ENCODE measurements around the gene IL22RA1. TPM values are rescaled to one million over a fixed set of nuclear protein-coding genes. Genes with fewer than 3 reads are reported as not detected.

The IL22RA1 gene
- total RNA-seq, 1 donor from 2014 or later: not detected

DNA sequence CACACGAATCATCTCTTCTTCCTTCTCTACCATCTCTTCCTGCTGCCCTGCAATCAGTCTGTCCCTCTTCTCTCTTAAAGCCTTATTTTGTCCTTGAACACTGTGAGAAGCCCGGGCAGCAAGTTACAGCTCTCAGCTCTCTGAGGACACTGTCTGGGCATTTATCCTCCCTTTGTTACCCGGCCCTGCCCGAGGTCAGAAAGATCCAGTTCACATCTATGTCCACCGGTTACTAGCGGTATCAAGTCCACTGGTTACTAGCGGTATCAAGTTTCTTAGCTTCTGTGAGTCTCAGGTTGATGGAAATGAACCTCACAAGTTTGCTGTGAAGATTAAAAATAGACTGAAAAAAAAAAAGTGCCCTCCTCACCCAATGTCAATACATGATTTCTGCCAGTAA, 25.3 kb upstream of the IL22RA1 start:
- DNase-seq (ENCODE audit: low read depth in 2 of 2): no peak

DNA sequence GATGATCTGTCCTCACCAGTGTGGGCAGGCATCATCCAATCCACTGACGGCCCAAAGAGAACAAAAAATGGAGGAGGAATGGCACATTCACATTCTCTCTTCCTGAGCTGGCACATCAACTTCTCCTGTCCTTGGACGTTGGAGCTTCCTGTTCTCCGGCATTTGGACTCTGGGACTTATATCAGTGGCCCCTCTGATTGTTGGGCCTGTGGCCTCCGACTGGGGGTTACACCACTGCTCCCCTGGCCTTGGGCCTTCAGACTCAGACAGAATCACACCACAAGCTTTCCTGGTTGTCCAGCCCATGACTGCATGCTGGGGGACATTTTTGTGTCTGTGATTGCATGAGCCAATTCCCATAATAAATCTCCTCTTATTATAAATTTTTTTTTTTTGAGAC, 24.1 kb upstream of the IL22RA1 start:
- DNase-seq (ENCODE audit: low read depth in 2 of 2): no peak

DNA sequence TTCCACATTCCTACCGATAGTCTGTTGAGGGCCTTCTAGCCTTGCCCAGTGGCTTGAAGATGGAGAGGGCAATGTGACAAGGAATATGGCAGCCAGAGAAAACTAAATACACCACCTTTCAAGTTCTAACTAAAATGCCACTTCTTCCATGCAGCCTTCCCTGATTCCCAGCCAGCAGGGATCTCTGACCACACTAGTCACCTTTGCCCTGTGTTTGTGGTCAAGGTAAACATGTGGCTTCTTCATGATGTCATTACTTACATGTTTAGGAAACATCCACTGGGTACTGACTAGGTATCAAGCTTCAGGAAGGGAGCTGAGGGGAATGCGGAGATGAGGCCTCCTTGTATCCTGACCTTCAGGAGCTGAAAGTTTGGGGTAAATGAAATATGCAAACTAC, 22.6 kb upstream of the IL22RA1 start:
- DNase-seq (ENCODE audit: low read depth in 2 of 2): no peak

DNA sequence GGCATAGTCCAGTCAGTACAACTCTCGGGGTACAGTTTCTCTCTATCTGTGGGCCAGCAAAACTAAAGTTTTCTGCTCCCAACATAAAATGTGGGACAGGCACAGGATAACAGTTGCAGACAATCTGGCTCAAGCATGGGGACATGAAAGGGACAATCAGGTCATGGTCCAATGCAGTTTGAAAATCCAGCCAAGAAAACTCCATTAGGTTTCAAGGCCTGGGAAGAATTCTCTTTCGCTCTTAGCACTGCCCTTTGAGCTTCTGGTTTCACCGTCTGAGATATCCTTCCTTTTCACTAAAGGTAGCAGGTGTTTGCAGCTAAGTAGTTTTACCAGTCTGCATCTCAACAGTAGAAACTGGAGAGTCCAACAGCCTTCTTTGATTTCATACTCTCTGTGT, 21.1 kb upstream of the IL22RA1 start:
- DNase-seq (ENCODE audit: low read depth in 2 of 2): no peak

DNA sequence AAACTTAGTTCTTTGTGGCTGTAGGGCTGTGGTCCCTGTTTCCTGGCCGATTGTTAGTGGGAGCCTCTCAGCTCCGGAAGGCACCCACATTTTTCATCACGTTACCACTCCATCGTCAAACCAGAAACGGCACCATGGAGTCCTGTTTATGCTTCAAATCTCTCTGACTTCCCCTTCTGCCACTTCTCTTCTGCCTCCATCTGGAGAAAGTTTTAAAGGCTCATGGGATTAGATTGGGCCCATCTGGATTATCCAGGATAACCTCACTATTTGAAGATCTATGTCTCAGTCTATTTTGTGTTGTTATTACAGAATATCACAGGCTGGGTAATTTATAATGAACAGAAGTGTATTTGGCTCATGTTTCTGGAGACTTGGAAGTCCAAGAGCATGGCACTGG, 19.3 kb upstream of the IL22RA1 start:
- DNase-seq (ENCODE audit: low read depth in 2 of 2): no peak

DNA sequence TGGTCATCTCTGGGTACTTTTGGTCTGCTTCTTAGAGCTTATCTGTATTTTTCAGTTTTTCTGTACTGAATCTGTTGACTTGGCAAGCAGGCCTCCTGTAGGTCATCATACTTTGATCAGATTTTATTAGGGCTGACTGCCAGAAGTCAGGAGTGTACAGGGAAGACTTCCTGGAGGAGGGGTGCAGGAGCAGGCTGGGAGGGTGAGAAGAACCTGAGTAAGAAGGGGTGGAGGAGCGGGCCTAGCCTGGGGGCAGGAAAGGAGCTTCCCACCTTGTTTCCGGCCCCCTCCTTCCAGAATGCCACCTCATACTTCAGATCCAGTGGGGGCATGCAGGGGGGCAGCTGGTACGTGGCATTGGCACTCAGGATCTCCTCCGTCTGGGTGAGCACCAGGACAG, 18.3 kb upstream of the IL22RA1 start:
- no peak for DNase-seq (ENCODE audit: low read depth in 2 of 2)

DNA sequence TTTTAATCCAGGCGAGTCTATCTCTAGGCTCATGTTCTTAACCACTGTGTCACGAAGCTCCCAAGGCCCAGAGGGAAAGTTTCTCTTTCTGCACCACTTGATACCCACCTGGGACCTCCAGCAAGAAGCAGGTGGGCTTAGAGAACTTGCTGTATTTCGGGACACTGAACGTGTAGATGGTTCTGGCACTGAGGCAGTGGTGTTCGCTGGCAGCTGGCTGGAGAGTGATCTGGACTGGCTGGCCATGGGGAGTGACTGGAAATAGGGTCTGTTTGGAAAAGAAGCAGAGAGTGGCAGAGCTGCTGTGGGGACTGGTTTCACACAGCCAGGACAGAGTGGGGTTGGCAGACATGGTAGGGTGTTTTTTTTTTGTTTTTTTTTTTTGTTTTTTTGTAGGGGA, 16.4 kb upstream of the IL22RA1 start:
- DNase-seq (ENCODE audit: low read depth in 2 of 2): no peak

DNA sequence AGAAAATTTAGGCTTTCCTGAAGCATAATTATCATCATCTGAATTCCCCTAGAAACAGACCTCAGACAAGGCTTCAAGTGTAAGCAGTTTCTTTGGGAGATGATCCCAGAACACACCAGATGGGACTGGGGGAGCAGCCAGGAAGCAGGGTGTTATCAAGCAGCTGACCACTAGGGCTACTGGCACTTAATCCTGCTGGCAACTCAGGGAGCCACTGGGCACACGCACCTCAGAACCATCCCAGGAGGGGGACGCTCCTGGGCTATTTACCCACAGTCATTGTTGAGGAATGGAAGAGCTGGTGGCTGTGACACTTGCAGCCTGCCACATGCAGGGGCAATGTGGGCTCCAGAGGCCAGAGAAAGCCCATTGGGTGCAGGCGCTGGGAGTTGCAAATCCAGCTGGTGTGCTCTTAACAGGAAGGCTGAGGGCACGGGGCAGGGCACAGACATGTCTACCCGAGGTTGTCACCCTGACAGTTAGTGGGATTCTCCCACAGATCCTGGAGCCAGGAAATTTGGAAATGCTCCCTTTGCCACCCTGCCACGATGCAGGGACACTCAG, 15.1 kb upstream of the IL22RA1 start:
- DNase-seq (ENCODE audit: low read depth in 2 of 2): peak in 1 of 2 donors; percentile 14

DNA sequence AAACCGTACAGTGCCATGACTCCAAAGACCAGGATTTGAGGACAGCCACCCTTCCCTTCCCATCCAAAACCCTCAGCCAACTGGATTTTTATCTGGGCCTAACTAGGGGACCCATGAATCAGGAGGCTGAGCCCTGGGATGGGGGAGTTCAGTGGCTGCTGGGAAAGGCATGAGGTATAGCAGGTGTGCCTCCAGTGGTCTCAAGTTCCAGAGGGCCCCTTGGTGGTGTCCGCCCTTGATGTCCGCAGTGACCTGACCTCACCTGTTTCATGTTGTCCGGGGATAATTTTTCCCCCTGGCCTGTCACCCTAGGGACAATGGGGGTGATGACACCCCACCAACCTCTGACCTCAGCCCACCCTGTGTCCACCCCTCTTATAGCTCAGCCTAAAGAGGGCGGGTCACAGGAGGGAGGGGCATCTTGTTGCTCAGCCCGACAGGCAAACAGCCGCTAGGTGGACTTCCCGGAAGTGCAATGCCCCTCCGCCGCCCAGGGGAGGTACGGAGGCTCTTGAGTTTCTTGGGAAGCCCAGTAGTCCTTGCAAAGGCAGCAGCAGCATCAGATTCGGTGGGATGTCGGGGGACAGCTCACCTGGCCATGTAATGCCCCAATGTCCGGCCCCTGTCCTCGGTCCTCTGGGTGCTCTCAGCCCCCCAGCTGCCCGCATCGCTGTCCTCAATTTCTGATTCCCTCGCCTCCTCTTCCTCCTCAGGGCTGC, 13.8 kb upstream of the IL22RA1 start:
- DNase-seq (ENCODE audit: low read depth in 2 of 2): no peak

DNA sequence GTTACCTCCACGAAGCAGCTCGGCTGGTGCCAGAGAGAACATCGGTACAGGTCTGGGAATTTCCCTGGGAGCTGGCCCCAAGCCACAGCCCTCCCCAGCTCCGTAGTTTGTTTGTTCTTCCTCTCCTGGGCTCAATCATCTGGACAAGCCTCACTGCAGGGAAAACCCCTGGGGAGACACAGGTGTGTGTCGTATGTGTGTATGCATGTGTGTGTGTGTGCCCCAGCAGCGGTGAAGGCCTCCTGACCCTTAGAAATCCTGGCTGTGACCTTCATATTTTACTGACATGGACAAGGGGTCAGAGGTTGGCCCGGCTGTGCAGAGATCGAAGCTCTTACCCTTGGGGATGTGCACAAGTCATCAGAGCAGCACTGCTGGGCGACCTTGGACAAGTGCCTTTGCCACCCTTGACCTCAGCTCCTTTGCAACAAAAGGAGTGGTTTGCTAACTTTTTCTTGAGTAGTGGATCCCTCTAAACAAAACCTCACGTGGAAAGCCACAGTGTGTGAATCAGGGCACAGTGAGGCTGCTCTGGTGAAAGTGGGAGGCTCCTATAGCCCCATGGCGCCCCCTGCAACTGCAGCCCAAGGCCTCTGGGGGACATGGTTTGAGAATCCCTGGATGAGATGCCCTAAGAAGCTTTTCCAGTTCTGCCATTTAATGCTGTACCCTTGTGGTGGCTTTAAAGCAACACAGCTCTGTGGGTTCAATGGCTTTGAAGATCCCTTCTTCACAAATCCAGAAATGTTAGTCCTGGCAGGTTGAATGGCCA, 12.3 kb upstream of the IL22RA1 start:
- DNase-seq (ENCODE audit: low read depth in 2 of 2): no peak

DNA sequence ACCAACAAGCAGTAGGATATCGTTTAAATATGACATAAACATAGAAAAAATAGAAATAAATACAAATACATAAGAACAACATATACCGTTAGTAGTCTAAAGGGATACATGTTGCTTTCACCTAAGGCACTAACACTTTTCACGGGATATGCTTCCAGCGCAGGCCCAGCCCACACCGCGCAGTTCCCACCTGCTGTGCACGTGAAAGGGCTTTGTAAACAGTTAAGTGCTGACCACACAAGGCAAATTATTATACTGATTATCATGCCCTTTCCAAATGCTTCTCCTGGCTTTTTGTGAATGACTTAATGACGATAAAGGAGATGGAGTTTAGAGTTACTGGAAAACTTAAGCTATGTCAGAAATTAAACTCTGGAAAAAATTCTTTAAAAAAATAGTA, 11.3 kb upstream of the IL22RA1 start:
- no peak for DNase-seq (ENCODE audit: low read depth in 2 of 2)

DNA sequence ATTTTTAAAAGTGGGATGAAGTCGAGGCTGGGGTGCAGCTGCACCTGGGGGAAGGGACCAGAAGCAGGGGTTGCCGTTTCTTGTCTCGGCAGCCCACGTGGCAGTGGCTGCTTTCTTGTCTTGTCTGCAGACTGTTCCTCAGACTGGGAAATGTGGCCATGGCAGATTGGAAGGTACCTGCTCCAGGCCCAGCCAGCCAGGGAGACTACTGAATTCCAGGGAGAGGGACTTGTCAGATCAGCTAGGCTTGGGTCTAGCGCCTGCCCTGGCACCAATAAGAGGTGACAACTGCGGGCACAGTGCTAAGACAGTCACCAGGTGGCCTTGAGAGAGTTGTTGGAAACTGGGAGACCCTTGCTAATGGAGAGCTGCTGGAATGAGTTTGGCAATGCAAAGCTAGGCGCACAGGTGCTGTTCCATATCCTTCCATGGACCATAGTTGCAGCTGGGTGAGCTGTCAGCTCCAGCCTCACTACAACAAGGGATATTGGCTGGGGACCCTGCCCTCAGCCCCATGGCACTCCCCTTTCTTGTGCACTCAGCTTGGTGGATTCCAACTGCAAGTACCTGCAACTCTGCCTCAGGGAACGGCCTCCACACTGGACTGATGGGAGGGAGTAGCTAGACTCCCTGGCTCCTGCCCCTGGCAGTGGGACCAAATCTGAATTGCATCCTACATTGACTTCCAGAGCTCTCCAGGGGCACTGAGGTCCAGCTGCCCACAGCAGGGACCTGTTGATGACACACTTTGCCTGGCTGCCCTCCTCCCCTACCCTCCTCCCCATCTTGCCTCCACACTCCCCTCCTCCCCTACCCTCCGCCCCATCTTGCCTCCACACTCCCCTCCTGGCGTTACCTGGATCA, 9.9 kb upstream of the IL22RA1 start:
- DNase-seq (ENCODE audit: low read depth in 2 of 2): no peak

DNA sequence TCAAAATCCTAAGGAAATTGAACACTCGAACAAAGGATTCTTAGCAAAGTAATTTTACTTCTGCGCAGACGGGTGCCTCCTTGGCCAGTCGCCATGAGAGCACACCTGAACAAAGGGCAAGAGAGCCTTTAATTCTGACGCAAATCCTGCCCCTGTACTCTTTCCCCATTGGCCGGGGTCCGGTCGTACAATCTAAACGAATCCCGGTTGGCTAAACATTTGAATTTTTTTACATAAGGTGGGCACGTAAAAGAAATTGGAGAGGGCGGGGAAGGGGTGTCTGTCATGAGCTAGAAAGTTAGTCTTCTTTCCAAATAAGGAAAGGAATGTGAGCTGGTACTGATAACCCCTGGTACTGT, 8.2 kb upstream of the IL22RA1 start:
- DNase-seq (ENCODE audit: low read depth in 2 of 2): no peak

DNA sequence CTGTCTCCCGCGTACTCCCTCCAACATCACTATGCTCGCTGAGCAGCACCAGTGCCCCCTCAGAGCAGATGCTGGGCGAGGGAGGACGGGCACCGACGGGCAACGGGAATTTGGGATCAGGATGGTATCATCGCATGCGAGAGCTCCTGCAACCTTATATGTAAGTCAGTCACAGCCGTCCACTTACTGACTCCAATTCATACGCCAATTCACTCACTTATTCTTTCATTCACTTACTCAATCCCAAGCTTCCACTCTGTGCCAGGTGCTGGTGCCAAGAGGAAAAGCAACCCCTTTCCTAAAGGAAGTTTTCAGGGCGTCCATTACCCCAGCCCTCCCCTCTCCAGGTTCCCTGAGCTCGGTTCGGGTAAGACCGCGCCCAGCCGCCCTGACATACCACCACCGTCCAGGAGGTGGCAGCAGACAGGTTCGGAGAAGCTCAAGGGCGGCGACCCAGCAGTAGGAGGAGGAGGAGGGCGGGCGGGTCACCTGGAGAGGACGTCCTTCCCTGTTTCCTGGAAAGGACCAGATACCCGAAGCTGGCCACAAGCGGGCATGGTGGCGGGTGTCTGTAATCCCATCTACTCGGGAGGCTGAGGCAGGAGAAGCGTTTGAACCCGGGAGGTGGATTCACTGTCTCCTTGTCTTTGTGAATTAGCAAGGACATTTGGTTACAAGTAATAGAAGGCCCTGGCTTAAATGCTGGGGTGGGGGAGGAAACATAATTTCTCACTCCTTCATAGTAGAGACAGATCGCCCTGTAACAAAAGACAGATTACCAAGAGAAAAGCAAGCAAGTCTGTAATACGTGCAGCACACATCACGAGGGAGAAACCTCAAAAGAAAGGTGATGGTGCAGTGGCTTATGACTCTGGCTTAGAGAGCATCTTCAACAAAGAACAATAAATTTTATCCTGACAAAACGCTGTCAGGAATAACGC, 7.6 kb upstream of the IL22RA1 start:
- DNase-seq (ENCODE audit: low read depth in 2 of 2): peak; percentile 80 to 82

DNA sequence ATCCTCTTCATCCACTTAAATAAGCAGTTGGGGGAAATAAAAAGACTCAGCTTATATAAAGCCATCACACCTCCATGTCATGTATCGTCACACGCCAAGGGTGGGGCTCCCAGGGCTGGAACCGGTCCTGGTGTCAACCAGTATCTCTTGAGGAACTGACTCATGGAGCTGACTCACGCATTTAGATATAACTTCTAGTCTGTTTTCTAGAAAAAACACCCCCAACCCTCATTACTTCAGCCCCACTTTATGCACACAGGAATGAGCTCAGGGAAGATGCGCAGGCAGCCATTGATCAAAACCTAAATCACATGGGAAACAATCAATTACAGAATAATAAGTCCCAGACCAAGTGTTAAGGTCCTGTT, 6.9 kb upstream of the IL22RA1 start:
- peak; percentile 3 to 63 for DNase-seq (ENCODE audit: low read depth in 2 of 2)

DNA sequence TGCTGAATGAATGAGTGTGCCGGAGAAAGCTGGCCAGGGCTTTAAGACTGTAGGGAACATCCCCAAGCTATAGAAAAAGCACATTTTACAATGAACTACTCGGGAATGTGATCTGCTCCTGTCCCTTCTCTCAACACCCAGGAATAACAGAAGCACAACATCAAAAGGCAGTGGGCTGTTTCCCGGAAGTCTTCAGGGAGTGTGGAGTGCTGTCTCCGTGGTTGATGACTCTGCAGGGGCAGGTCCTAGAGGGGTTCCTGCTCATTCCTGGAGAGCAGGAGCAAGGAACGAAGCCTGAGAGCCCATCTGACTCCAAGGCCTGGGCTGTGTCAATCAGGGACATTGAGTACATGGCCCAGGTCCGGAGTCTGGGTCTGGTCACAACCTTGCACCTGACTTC, 4.9 kb upstream of the IL22RA1 start:
- DNase-seq (ENCODE audit: low read depth in 2 of 2): no peak

DNA sequence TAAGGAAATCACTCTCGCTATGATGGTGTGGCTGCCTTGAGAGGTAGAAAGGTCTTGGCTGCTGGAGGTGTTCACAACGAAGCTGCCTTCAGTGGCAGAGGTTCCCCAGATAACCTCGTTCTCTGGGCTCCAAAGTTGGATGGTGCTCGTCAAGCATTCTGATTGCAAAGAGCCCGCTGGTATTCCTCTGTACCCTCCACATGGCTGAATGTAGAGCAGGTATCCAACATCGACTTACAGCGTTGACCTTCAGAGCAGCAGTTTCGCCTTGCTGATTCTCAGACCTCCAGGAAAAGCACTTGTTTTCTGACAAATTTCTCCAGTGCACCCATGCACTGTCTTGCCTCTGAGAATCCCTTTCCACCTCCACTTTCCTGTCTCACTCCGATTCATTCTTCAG, 4.3 kb upstream of the IL22RA1 start:
- DNase-seq (ENCODE audit: low read depth in 2 of 2): no peak

DNA sequence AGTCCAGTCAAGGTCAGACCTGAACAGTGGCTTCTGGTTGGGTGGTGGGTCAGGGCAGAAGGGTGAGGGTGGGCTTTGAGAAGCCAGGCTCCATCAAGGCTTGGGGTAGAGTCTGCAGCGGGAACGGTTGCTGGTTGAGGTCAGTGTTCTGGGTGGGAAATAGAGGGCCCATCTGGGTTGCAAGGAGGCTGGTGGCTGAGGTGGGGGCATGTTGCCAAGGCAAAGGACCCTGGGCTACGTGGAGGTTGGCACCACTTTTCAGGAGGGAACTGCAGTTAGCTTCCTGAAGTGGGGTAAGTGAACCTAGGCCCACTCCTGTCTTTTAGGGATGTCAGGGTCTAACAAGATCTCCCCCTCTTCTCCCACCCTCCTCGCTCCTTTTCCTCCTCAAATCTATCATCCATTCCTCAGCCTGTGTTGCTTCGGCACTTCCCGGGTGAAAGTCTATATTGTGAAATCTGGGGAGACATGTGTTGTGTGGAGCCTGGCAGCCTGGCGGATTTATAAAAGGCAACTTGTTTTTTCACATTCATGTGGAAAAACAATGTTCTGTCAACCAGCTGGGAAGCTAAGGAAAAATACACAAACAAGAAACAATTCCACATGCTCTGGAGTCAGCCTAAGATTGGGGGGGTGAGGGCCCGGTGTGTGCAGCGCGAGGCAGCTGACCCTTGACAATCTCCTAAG, 1.5 kb downstream of the IL22RA1 start:
- no peak for DNase-seq (ENCODE audit: low read depth in 2 of 2)

DNA sequence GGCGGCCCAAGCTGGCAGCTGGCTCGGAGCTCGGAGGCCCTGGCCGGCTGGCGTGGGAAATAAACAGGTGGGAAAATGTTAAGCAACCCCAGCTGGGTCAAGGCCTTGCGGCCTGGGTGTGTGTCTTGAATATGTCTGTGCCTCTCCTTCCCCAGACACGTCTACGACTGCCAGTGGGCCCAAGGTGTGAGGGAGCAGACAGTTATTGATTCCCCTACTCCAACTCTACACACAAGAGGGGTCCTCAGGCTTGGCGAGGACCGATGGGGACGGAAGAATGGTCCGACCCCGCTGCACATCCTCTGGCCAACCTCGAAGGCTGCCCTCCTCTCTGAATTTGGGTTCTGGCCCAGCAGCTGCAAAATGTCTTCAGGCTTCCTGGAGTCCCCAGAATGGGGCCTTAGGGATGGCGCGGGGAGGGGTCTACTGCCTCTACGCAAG, 2.2 kb downstream of the IL22RA1 start:
- DNase-seq (ENCODE audit: low read depth in 2 of 2): no peak

DNA sequence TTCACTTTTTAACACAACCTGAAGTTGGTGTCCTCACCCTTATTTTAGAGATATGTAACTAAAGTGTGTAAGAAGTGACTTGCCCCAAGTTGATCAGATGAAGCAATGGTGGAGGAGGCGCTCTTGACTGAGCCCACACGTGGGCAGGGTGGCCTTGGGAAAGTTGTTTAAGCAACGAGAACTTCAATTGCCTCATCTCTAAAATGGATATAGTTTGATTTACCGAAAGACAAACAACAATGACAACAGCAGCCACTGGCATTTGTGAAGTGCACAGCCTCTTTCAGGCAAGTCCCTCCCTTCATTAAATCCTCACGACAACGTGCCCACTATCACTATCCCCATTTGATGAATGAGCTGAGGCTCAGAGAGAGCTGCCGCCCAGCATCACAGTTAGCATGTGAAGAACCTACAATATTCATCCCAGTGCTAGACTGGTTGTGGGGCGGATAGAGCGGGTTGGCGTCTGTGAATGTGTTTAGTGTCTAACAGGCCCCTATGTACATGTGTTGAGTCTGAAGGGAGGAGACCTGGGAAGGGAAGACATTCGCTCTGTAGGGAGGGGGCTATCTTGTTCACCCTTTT, 3.0 kb downstream of the IL22RA1 start:
- DNase-seq (ENCODE audit: low read depth in 2 of 2): no peak

Measured in lung microvascular endothelial cell (primary cell).